ENCODE data around the gene TENM4. TPM values are rescaled to one million over a fixed set of nuclear protein-coding genes. Genes with fewer than 3 reads are reported as not detected.
"Not testable (repeated sequence)": the region's sequence is repeated elsewhere in the genome, so short reads cannot be mapped to it uniquely, and the experiment has no call there.

TENM4 gene
- total and polyA plus RNA-seq, 2 experiments from 2014 or later, result 19.0 to 105 TPM

- Histone ChIP-seq H3K36me3 (no peaks in the 10 kb centered on the region), H3K27me3 (no peaks in the 10 kb centered on the region), H3K27ac (no peak overlapping the region), H3K4me1 (ENCODE audit: low read depth) (no peaks in the 10 kb centered on the region), H3K4me3 (no peak overlapping the region), H3K9me3 (ENCODE audit: low read depth) (no peaks in the 10 kb centered on the region)
- no peak for DNase-seq (ENCODE audit: low read depth in 1 of 2, low spot score in 1 of 2)
- no peak for TF ChIP-seq CTCF (IDR thresholded peaks at IDR 0.05; ENCODE audit: low read depth, low read length)
Observed at GRCh38 chr11:78613378-78613813, 827.4 kb downstream of the TENM4 start.

GRCh38 chr11:78612721-78613377 lies 828.0 kb downstream of the TENM4 start:
- Histone ChIP-seq H3K9me3 (ENCODE audit: low read depth) (no peaks in the 10 kb centered on the region), H3K36me3 (no peaks in the 10 kb centered on the region), H3K27me3 (no peaks in the 10 kb centered on the region), H3K4me3 (no peak overlapping the region), H3K4me1 (ENCODE audit: low read depth) (no peaks in the 10 kb centered on the region), H3K27ac (no peak overlapping the region)
- no peak for TF ChIP-seq CTCF (IDR thresholded peaks at IDR 0.05; ENCODE audit: low read depth, low read length)
- DNase-seq (ENCODE audit: low read depth in 1 of 2, low spot score in 1 of 2), result no peak

- not testable (repeated sequence) for DNase-seq (ENCODE audit: low read depth in 1 of 2, low spot score in 1 of 2); H3K36me3 ChIP-seq; H3K27ac ChIP-seq; H3K4me3 ChIP-seq; H3K9me3 ChIP-seq (ENCODE audit: low read depth); H3K27me3 ChIP-seq; H3K4me1 ChIP-seq (ENCODE audit: low read depth)
Observed at GRCh38 chr11:78609321-78609720, 831.5 kb downstream of the TENM4 start.

- Histone ChIP-seq H3K36me3 (no peaks in the 10 kb centered on the region), H3K27ac (no peak overlapping the region), H3K9me3 (ENCODE audit: low read depth) (no peaks in the 10 kb centered on the region), H3K4me3 (no peak overlapping the region), H3K27me3 (no peaks in the 10 kb centered on the region), H3K4me1 (ENCODE audit: low read depth) (no peaks in the 10 kb centered on the region)
- DNase-seq (ENCODE audit: low read depth in 1 of 2, low spot score in 1 of 2), result no peak
- no peak for TF ChIP-seq CTCF (IDR thresholded peaks at IDR 0.05; ENCODE audit: low read depth, low read length)
Observed at GRCh38 chr11:78607696-78608095, 833.1 kb downstream of the TENM4 start.

- no peaks in the 10 kb centered on the region for H3K36me3 ChIP-seq
- DNase-seq (ENCODE audit: low read depth in 1 of 2, low spot score in 1 of 2), result no peak
- no peaks in the 10 kb centered on the region for H3K27me3 ChIP-seq
- no peak overlapping the region for H3K27ac ChIP-seq
- no peaks in the 10 kb centered on the region for H3K4me1 ChIP-seq (ENCODE audit: low read depth)
- TF ChIP-seq CTCF (IDR thresholded peaks at IDR 0.05; ENCODE audit: low read depth, low read length), result no peak
- H3K9me3 ChIP-seq (ENCODE audit: low read depth), result no peaks in the 10 kb centered on the region
- no peak overlapping the region for H3K4me3 ChIP-seq
Observed at GRCh38 chr11:78606667-78607066, 834.2 kb downstream of the TENM4 start.

- Histone ChIP-seq H3K36me3 (no peaks in the 10 kb centered on the region), H3K27me3 (no peaks in the 10 kb centered on the region), H3K9me3 (ENCODE audit: low read depth) (no peaks in the 10 kb centered on the region), H3K27ac (no peak overlapping the region), H3K4me3 (no peak overlapping the region), H3K4me1 (ENCODE audit: low read depth) (no peaks in the 10 kb centered on the region)
- no peak for TF ChIP-seq CTCF (IDR thresholded peaks at IDR 0.05; ENCODE audit: low read depth, low read length)
- peak in 1 of 2 donors; percentile 14 for DNase-seq (ENCODE audit: low read depth in 1 of 2, low spot score in 1 of 2)
Observed at GRCh38 chr11:78605296-78605695, 835.5 kb downstream of the TENM4 start.

Data from cardiac muscle cell (in vitro differentiated cells and primary cell).